ENCODE measurements around the gene DISP3.

DISP3 gene

GRCh38 chr1:11493972-11494655 lies 15.2 kb downstream of the DISP3 start:
- Histone ChIP-seq H3K27ac (no peak overlapping the region), H3K36me3 (no peaks in the 10 kb centered on the region), H3K4me3 (ENCODE audit: low read depth in 1 of 2, low read length in 1 of 2) (no peak overlapping the region), H3K9me3 (no peaks in the 10 kb centered on the region), H3K4me1 (ENCODE audit: control insufficient read depth in 1 of 2, insufficient read depth in 1 of 2, low read depth in 1 of 2, low read length in 1 of 2) (no peaks in the 10 kb centered on the region), H3K27me3 (peaks cover 6% of the 10 kb centered on the region)
- no peak for TF ChIP-seq CTCF (IDR thresholded peaks at IDR 0.05)

- H3K4me1 ChIP-seq (ENCODE audit: control insufficient read depth in 1 of 2, insufficient read depth in 1 of 2, low read depth in 1 of 2, low read length in 1 of 2): no peaks in the 10 kb centered on the region
- no peak overlapping the region for H3K27ac ChIP-seq
- no peak for TF ChIP-seq CTCF (IDR thresholded peaks at IDR 0.05)
- peaks cover 12% of the 10 kb centered on the region for H3K27me3 ChIP-seq
- no peak overlapping the region for H3K4me3 ChIP-seq (ENCODE audit: low read depth in 1 of 2, low read length in 1 of 2)
- no peaks in the 10 kb centered on the region for H3K9me3 ChIP-seq
- no peaks in the 10 kb centered on the region for H3K36me3 ChIP-seq
Measured at GRCh38 chr1:11494771-11495170, 15.8 kb downstream of the DISP3 start.

- H3K9me3 ChIP-seq: no peaks in the 10 kb centered on the region
- H3K4me1 ChIP-seq (ENCODE audit: control insufficient read depth in 1 of 2, insufficient read depth in 1 of 2, low read depth in 1 of 2, low read length in 1 of 2): no peaks in the 10 kb centered on the region
- TF ChIP-seq CTCF (IDR thresholded peaks at IDR 0.05): no peak
- H3K27me3 ChIP-seq: peaks cover 20% of the 10 kb centered on the region
- H3K27ac ChIP-seq: no peak overlapping the region
- H3K4me3 ChIP-seq (ENCODE audit: low read depth in 1 of 2, low read length in 1 of 2): no peak overlapping the region
- H3K36me3 ChIP-seq: no peaks in the 10 kb centered on the region
Measured at GRCh38 chr1:11495579-11495978, 16.6 kb downstream of the DISP3 start.

- H3K4me1 ChIP-seq (ENCODE audit: control insufficient read depth in 1 of 2, insufficient read depth in 1 of 2, low read depth in 1 of 2, low read length in 1 of 2): no peaks in the 10 kb centered on the region
- TF ChIP-seq CTCF (IDR thresholded peaks at IDR 0.05): no peak
- H3K4me3 ChIP-seq (ENCODE audit: low read depth in 1 of 2, low read length in 1 of 2): no peak overlapping the region
- peaks cover 31% of the 10 kb centered on the region for H3K27me3 ChIP-seq
- no peaks in the 10 kb centered on the region for H3K9me3 ChIP-seq
- no peaks in the 10 kb centered on the region for H3K36me3 ChIP-seq
- no peak overlapping the region for H3K27ac ChIP-seq
Measured at GRCh38 chr1:11496551-11497080, 17.7 kb downstream of the DISP3 start.

- Histone ChIP-seq H3K4me1 (ENCODE audit: control insufficient read depth in 1 of 2, insufficient read depth in 1 of 2, low read depth in 1 of 2, low read length in 1 of 2) (no peaks in the 10 kb centered on the region), H3K4me3 (ENCODE audit: low read depth in 1 of 2, low read length in 1 of 2) (no peak overlapping the region), H3K9me3 (no peaks in the 10 kb centered on the region), H3K36me3 (no peaks in the 10 kb centered on the region), H3K27me3 (peaks cover 38% of the 10 kb centered on the region), H3K27ac (no peak overlapping the region)
- TF ChIP-seq CTCF (IDR thresholded peaks at IDR 0.05): no peak
Measured at GRCh38 chr1:11498956-11499594, 20.1 kb downstream of the DISP3 start.

All from neutrophil (primary cell).